Ishikawa (cell line): ENCODE results near the gene RBM43.

Source experiments
- CEBPB ChIP-seq: IDR thresholded peaks from 2 replicates; pipeline ENCODE4 v1.6.1; 2012
- CREB1 ChIP-seq: IDR thresholded peaks from 2 replicates; pipeline ENCODE4 v1.6.1; 2012; ENCODE audit warnings: low read depth
- EGR1 ChIP-seq: IDR thresholded peaks from 2 replicates; pipeline ENCODE4 v1.6.1; 2012
- EP300 ChIP-seq: IDR thresholded peaks from 2 replicates; pipeline ENCODE4 v1.6.1; 2012; ENCODE audit warnings: borderline replicate concordance
- FOXM1 ChIP-seq: IDR thresholded peaks from 2 replicates; pipeline ENCODE4 v1.6.1; 2012; ENCODE audit warnings: low read depth, borderline replicate concordance
- NFIC ChIP-seq: IDR thresholded peaks from 2 replicates; pipeline ENCODE4 v1.6.1; 2012
- RAD21 ChIP-seq: IDR thresholded peaks from 2 replicates; pipeline ENCODE4 v1.6.1; 2012; ENCODE audit warnings: low read depth
- TAF1 ChIP-seq: IDR thresholded peaks from 2 replicates; pipeline ENCODE4 v1.6.1; 2012; ENCODE audit warnings: low read depth, mild to moderate bottlenecking
- TCF12 ChIP-seq: IDR thresholded peaks from 2 replicates; pipeline ENCODE4 v1.6.1; 2012; ENCODE audit warnings: low read depth
- TEAD4 ChIP-seq: IDR thresholded peaks from 2 replicates; pipeline ENCODE4 v1.6.1; 2012
- YY1 ChIP-seq: IDR thresholded peaks from 2 replicates; pipeline ENCODE4 v1.6.1; 2012; ENCODE audit warnings: low read depth
- ZBTB7A ChIP-seq: IDR thresholded peaks from 2 replicates; pipeline ENCODE4 v1.6.1; 2012; ENCODE audit warnings: low read depth
- TF ChIP-seq, protein P1 (sequence below): IDR thresholded peaks from 2 replicates; pipeline ENCODE4 v1.6.1; 2012
- TF ChIP-seq, protein P2 (sequence below): IDR thresholded peaks from 2 replicates; pipeline ENCODE4 v1.6.1; 2012; ENCODE audit warnings: low read depth, mild to moderate bottlenecking
- TF ChIP-seq, protein P3 (sequence below): IDR thresholded peaks from 2 replicates; pipeline ENCODE4 v1.6.1; 2012

Gene RBM43

DNA sequence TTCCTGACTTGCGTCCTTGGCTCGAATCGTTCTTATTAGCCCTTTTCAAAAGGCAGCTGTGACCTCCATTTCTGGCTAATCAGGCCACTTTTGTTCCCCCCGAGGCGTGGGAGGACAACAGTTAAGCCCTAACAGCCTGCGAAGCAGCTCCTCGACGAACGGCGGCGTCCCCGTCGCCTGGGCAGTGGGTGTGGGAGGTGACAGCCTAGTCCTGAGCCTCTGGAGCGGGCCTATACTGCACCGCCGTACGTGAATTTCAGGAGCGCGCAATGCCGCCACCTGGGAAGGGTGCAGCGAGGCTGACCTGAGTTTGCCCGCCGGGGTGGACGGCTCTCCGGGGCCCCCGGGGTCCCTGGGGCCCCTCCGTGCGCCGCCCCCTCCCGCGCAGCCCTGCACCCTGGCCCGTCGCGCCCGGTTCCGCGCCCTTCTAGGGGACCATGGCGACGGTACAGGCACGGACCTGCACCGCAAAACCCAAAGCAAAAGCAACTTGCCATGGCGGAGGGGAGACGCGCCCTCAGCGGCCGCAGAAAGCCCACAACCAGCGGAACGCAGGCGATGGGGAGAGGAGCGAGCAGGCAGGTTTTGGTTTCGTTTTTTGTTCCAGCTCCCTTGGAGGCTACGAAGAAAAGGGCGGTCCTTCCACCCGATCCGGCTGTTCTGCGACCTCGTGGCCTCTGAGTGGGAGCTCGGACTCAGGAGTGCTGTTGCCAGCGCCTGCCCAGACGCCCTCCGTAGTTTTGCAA lies at the start of gene RBM43:
Gene RBM43 (minus strand): TSS at position 633 of the 746 bp plus-strand sequence. CDS start 136 bp downstream, at position 497.
- TF ChIP-seq, protein P1, sequence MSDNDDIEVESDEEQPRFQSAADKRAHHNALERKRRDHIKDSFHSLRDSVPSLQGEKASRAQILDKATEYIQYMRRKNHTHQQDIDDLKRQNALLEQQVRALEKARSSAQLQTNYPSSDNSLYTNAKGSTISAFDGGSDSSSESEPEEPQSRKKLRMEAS, result no peak
- TF ChIP-seq, protein P2, sequence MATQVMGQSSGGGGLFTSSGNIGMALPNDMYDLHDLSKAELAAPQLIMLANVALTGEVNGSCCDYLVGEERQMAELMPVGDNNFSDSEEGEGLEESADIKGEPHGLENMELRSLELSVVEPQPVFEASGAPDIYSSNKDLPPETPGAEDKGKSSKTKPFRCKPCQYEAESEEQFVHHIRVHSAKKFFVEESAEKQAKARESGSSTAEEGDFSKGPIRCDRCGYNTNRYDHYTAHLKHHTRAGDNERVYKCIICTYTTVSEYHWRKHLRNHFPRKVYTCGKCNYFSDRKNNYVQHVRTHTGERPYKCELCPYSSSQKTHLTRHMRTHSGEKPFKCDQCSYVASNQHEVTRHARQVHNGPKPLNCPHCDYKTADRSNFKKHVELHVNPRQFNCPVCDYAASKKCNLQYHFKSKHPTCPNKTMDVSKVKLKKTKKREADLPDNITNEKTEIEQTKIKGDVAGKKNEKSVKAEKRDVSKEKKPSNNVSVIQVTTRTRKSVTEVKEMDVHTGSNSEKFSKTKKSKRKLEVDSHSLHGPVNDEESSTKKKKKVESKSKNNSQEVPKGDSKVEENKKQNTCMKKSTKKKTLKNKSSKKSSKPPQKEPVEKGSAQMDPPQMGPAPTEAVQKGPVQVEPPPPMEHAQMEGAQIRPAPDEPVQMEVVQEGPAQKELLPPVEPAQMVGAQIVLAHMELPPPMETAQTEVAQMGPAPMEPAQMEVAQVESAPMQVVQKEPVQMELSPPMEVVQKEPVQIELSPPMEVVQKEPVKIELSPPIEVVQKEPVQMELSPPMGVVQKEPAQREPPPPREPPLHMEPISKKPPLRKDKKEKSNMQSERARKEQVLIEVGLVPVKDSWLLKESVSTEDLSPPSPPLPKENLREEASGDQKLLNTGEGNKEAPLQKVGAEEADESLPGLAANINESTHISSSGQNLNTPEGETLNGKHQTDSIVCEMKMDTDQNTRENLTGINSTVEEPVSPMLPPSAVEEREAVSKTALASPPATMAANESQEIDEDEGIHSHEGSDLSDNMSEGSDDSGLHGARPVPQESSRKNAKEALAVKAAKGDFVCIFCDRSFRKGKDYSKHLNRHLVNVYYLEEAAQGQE, result no peak
- TF ChIP-seq TAF1 (no peak), FOXM1 (no peak), TCF12 (no peak), EP300 (no peak)

DNA sequence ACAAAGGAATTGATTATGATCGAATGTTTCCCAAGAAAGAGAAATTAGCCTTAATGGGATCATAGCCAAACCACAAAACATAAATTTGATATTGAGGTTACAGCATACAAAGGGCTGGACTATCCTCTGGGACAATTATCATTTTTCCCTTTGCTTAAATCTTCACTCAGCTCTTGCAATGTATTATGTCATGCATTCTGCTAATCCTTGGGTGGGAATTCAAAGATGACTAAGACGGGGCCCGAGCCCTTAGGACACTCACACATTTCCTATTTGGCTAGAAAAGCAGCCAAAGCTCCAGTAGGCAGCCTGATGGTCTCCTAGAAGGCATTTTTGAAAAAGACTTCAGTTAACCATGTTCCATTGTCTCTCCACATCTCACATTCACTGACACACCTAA lies 45.0 kb upstream of the RBM43 start:
- TF ChIP-seq RAD21, result no peak
- TF ChIP-seq, protein P3, sequence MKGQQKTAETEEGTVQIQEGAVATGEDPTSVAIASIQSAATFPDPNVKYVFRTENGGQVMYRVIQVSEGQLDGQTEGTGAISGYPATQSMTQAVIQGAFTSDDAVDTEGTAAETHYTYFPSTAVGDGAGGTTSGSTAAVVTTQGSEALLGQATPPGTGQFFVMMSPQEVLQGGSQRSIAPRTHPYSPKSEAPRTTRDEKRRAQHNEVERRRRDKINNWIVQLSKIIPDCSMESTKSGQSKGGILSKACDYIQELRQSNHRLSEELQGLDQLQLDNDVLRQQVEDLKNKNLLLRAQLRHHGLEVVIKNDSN, result no peak
- TF ChIP-seq YY1, result no peak
- no peak for TF ChIP-seq TEAD4
- no peak for TF ChIP-seq TAF1
- no peak for TF ChIP-seq CREB1
- no peak for TF ChIP-seq EP300
- TF ChIP-seq, protein P2, result no peak
- no peak for TF ChIP-seq TCF12
- no peak for TF ChIP-seq FOXM1
- TF ChIP-seq, protein P1, result no peak
- no peak for TF ChIP-seq ZBTB7A
- no peak for TF ChIP-seq NFIC
- no peak for TF ChIP-seq CEBPB
- TF ChIP-seq EGR1, result no peak

DNA sequence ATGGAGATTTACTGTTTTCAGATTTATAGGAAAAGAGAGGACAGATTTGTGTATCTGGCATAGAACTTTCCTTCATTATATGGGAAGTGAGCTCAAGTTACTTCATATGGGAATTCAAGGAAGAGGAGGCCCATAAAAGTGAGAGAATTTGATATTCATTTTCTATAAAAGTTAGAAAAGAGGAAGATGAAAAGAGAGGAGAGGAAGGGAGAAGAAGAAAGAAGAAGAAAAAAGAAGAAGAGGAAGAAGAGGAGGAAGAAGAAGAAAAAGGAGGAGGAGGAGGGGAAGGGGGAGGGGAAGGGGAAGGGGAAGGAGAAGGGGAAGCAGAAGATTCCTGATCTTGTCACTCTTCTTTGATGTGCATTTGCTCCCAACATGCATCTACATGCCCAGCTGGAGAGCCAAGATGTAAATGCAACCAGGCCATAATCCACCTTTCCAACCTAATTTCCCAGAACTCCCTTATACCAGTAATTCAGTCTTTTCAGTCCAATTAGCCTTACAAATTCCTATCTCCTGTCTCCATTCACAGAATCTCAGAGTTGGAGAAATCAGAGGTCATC lies 43.5 kb upstream of the RBM43 start:
- no peak for TF ChIP-seq NFIC
- no peak for TF ChIP-seq CREB1
- no peak for TF ChIP-seq YY1
- no peak for TF ChIP-seq TAF1
- TF ChIP-seq, protein P3, result no peak
- TF ChIP-seq TCF12, result no peak
- TF ChIP-seq FOXM1, result no peak
- TF ChIP-seq CEBPB, result no peak
- no peak for TF ChIP-seq EP300
- TF ChIP-seq ZBTB7A, result no peak
- TF ChIP-seq EGR1, result no peak
- TF ChIP-seq TEAD4, result no peak
- no peak for TF ChIP-seq RAD21
- TF ChIP-seq, protein P2, result no peak
- TF ChIP-seq, protein P1, result no peak

DNA sequence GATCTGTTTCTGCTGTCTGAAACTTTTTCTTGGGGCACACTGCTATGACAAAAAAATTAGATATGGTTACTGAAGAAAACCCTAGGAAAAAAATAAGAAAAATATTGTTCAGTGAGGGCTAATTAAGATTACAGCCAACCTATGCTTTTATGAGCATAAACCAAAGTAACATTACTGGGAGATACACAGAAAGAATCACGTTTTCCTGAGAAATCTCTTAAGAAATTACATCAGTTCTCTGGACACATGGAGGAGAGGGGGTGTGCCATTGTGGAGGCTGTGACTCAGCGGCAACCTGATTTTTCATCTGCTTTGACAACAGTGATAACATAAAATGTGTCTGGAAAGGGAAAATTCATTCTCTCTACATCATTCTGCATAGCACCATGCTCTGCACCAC lies 41.2 kb upstream of the RBM43 start:
- no peak for TF ChIP-seq CEBPB
- TF ChIP-seq NFIC, result no peak
- no peak for TF ChIP-seq EP300
- no peak for TF ChIP-seq EGR1
- TF ChIP-seq, protein P1, result no peak
